IMR-90 (cell line): ENCODE data around the gene CACNG5. TPM values are rescaled to one million over a fixed set of nuclear protein-coding genes. Genes with fewer than 3 reads are reported as not detected.
A peak's percentile ranks its signal among the peaks of the same experiment; 100 is the strongest.

Experiments used
- ATAC-seq: fragments of 200-7000 bp; cut with Tn5 transposase; 2 replicates; pipeline ENCODE4 v1.9.1; 2020; ENCODE audit warnings: low read depth, mild to moderate bottlenecking, moderate library complexity
- BruUV-seq: library from RNA; stranded (reverse); fragments of 400-500 nt; replicated peaks from 2 replicates; lab custom pipeline; 2021; lab: Mats Ljungman, UMichigan
- CTCF ChIA-PET: fragments of 300-600 bp; formaldehyde crosslinking; extraction: SDS; loops from one replicate; lab custom pipeline; 2021; ENCODE audit warnings: antibody characterized with exemption; lab: Yijun Ruan, JAX
- POLR2A ChIA-PET: fragments of 300-600 bp; sonication (Branson Sonifier 250); formaldehyde crosslinking; loops from one replicate; lab custom pipeline; 2022; ENCODE audit warnings: antibody characterized with exemption; ENCODE audit not compliant: unreplicated experiment; lab: Charles Lee
- DNase-seq: peaks from one replicate; pipeline ENCODE4 v3.0.0; 2013
- H2AFZ ChIP-seq: replicated peaks from 2 replicates; pipeline ENCODE3; 2013; ENCODE audit warnings: low read length, mild to moderate bottlenecking; ENCODE audit not compliant: poor library complexity
- H2AK5ac ChIP-seq: 2 replicates; pipeline ENCODE4 v1.6.1; 2013; ENCODE audit warnings: low read depth, low read length, inconsistent platforms
- H2AK9ac ChIP-seq: replicated peaks from 2 replicates; pipeline ENCODE3; 2013; ENCODE audit warnings: mild to moderate bottlenecking, low read depth, low read length, moderate library complexity; ENCODE audit not compliant: poor library complexity
- H2BK120ac ChIP-seq: 2 replicates; pipeline ENCODE4 v1.6.1; 2013; ENCODE audit warnings: low read depth, low read length, inconsistent platforms
- H2BK15ac ChIP-seq: 3 replicates; pipeline ENCODE4 v1.6.1; 2013; ENCODE audit warnings: low read depth, low read length, inconsistent platforms
- H2BK20ac ChIP-seq: 2 replicates; pipeline ENCODE4 v1.6.1; 2013; ENCODE audit warnings: low read depth, mild to moderate bottlenecking, inconsistent platforms, low read length, moderate library complexity
- H2BK5ac ChIP-seq: 2 replicates; pipeline ENCODE4 v1.6.1; 2013; ENCODE audit warnings: mild to moderate bottlenecking, low read depth, low read length, inconsistent platforms; ENCODE audit not compliant: poor library complexity, severe bottlenecking
- H3K14ac ChIP-seq: replicated peaks from 2 replicates; pipeline ENCODE4 v1.6.1; 2013; ENCODE audit warnings: low read depth, low read length, inconsistent platforms
- H3K18ac ChIP-seq: 2 replicates; pipeline ENCODE4 v1.6.1; 2013; ENCODE audit warnings: low read depth, low read length, control low read depth
- H3K23ac ChIP-seq: 2 replicates; pipeline ENCODE4 v1.6.1; 2013; ENCODE audit warnings: low read depth, low read length, inconsistent platforms
- H3K27ac ChIP-seq: 2 replicates; pipeline ENCODE4 v1.5.1; 2013; ENCODE audit warnings: mild to moderate bottlenecking, control low read depth, low read length; ENCODE audit not compliant: insufficient read depth
- H3K27me3 ChIP-seq: 2 replicates; pipeline ENCODE4 v1.6.1; 2013; ENCODE audit warnings: low read length; ENCODE audit not compliant: control insufficient read depth, insufficient read depth
- H3K36me3 ChIP-seq: 2 replicates; pipeline ENCODE4 v1.6.1; 2013; ENCODE audit warnings: low read length, mixed read lengths; ENCODE audit not compliant: control insufficient read depth, insufficient read depth
- H3K4ac ChIP-seq: 2 replicates; pipeline ENCODE4 v1.6.1; 2013; ENCODE audit warnings: low read depth, low read length, inconsistent platforms
- H3K4me1 ChIP-seq: 2 replicates; pipeline ENCODE4 v1.6.1; 2013; ENCODE audit warnings: low read length, mixed read lengths; ENCODE audit not compliant: control insufficient read depth, insufficient read depth
- H3K4me2 ChIP-seq: 2 replicates; pipeline ENCODE4 v1.6.1; 2013; ENCODE audit warnings: low read depth, mild to moderate bottlenecking, control low read depth, low read length, moderate library complexity
- H3K4me3 ChIP-seq: 2 replicates; pipeline ENCODE4 v1.5.1; 2013; ENCODE audit warnings: low read depth, mild to moderate bottlenecking, control low read depth, low read length, moderate library complexity; ENCODE audit not compliant: insufficient read depth
- H3K56ac ChIP-seq: 2 replicates; pipeline ENCODE4 v1.6.1; 2013; ENCODE audit warnings: low read length, inconsistent platforms; ENCODE audit not compliant: insufficient read depth; ENCODE audit errors: extremely low read depth
- H3K79me1 ChIP-seq, 2 experiments: 2 replicates each; pipeline ENCODE4 v1.6.1; 2013; ENCODE audit warnings: low read length in 2 of 2, inconsistent platforms in 1 of 2, low read depth in 1 of 2
- H3K9ac ChIP-seq: 2 replicates; pipeline ENCODE4 v1.6.1; 2013; ENCODE audit warnings: low read depth, low read length, control low read depth
- H3K9me1 ChIP-seq: 2 replicates; pipeline ENCODE4 v1.6.1; 2013; ENCODE audit warnings: low read length, inconsistent platforms; ENCODE audit not compliant: insufficient read depth
- H3K9me3 ChIP-seq: 2 replicates; pipeline ENCODE4 v1.6.1; 2013; ENCODE audit warnings: low read length; ENCODE audit not compliant: control insufficient read depth, insufficient read depth
- H4K20me1 ChIP-seq: 2 replicates; pipeline ENCODE4 v1.6.1; 2013; ENCODE audit warnings: low read length, inconsistent platforms; ENCODE audit not compliant: insufficient read depth
- H4K5ac ChIP-seq: 2 replicates; pipeline ENCODE4 v1.6.1; 2013; ENCODE audit warnings: mild to moderate bottlenecking, low read depth, low read length, control low read depth
- H4K8ac ChIP-seq, 2 experiments: 2 replicates each; pipeline ENCODE4 v1.6.1; 2013; ENCODE audit warnings: low read depth in 2 of 2, low read length in 2 of 2, control low read depth in 1 of 2, inconsistent platforms in 1 of 2
- H4K91ac ChIP-seq: 2 replicates; pipeline ENCODE4 v1.6.1; 2013; ENCODE audit warnings: low read depth, low read length, inconsistent platforms; ENCODE audit not compliant: insufficient read depth
- ELK1 ChIP-seq: fragments of 150-350 bp; IDR thresholded peaks from 2 replicates; pipeline ENCODE4 v1.6.1; 2016; ENCODE audit warnings: low read depth, mild to moderate bottlenecking, low read length, moderate library complexity, borderline replicate concordance
- MXI1 ChIP-seq: IDR thresholded peaks from 2 replicates; pipeline ENCODE4 v1.6.1; 2012; ENCODE audit warnings: low read depth, mild to moderate bottlenecking, low read length, moderate library complexity, borderline replicate concordance
- POLR2A ChIP-seq: IDR thresholded peaks from 2 replicates; pipeline ENCODE4 v1.6.1; 2012; ENCODE audit warnings: mild to moderate bottlenecking, low read depth, low read length
- RCOR1 ChIP-seq: IDR thresholded peaks from 2 replicates; pipeline ENCODE4 v1.6.1; 2012; ENCODE audit warnings: mild to moderate bottlenecking, low read length, improper control_type of control experiment; ENCODE audit not compliant: insufficient replicate concordance
- WGBS, 2 experiments: methylation state at CpG; one replicate each; pipeline versions ENCODE4 v1.1.5 to v1.1.7; 2013; ENCODE audit warnings: missing lambda C conversion rate in 2 of 2; ENCODE audit not compliant: insufficient read length in 1 of 2; ENCODE audit errors: extremely low coverage in 2 of 2; 5-methylcytosine and 5-hydroxymethylcytosine counted together
- dilution Hi-C: fragments of 300-500 bp; cut with HindIII; formaldehyde crosslinking; loops from one replicate; pipeline ENCODE4 v1.14.3; 2018; ENCODE audit warnings: low sequenced_read_pairs; ENCODE audit not compliant: unreplicated experiment
- in situ Hi-C: fragments of 300-500 bp; cut with MboI; formaldehyde crosslinking; loops from 3 replicates; pipeline ENCODE4 v1.14.3; 2019; ENCODE audit warnings: low sequenced_read_pairs, inconsistent platforms, mixed read lengths
- intact Hi-C: fragments of 100-400 bp; cut with micrococcal nuclease; formaldehyde crosslinking; loops from 2 replicates; pipeline ENCODE4 v1.10.0; 2022
- polyA plus RNA-seq, 3 experiments: library from polyadenylated mRNA; depleted of rRNA; stranded (reverse); fragments of >200 nt; gene quantifications; 2 replicates each; pipeline ENCODE4 v1.2.3, GENCODE V29; 2012; ENCODE audit warnings: low replicate concordance in 1 of 3
- total RNA-seq: library from RNA; depleted of rRNA; stranded (reverse); fragments of >200 nt; gene quantifications from 2 replicates; pipeline ENCODE4 v1.2.3, GENCODE V29; 2012

The CACNG5 gene
- total and polyA plus RNA-seq, 2 of the 4 experiments (the other 2 are of a cell fraction): not detected

DNA sequence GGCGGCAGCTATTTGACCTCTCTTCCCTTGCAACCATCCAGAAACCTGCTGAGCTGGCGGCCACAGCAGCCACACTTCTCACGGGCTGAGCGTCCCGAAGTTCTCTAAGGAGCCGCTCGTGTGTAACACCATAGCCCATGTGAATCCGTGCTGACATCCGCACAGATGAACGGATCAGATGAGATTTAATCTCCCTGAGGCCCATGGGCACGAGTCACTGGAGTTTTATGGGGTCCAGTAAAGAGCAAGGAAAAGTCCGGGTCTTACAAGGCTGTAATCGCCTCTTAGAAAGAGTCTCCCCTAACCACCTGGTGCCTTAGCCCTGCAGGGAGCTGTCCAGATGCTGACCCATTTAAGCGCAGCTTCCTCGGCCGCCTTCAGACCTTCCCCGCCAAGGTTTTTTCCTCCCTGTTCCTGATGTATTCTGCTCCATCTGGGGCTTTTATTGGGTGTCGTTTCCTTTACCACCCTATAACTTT lies 5.5 kb upstream of the CACNG5 start:
- 6% methylated on average over 10 of the region's 18 CpGs; no CpG with 5 or more reads in 1 of the 2 experiments for WGBS, 2 experiments
- no peak overlapping the region for H3K4me2 ChIP-seq
- H3K9me1 ChIP-seq: no peaks in the 10 kb centered on the region
- H4K20me1 ChIP-seq: no peaks in the 10 kb centered on the region
- H2BK15ac ChIP-seq: no peak overlapping the region
- no peaks in the 10 kb centered on the region for H3K79me1 ChIP-seq
- ChIA-PET CTCF (no interaction called here), POLR2A (no interaction called here)
- peaks cover 18% of the 10 kb centered on the region for H3K27me3 ChIP-seq
- no peak overlapping the region for H3K4ac ChIP-seq
- no peak overlapping the region for H4K91ac ChIP-seq
- no peaks in the 10 kb centered on the region for H3K36me3 ChIP-seq
- no TSS peak for BruUV-seq
- DNase-seq (peak; percentile 73), ATAC-seq (peak; percentile 100)
- H3K4me1 ChIP-seq: no peaks in the 10 kb centered on the region
- no peak overlapping the region for H2AFZ ChIP-seq
- H3K14ac ChIP-seq: no peak overlapping the region
- H2BK5ac ChIP-seq: no peak overlapping the region
- in situ Hi-C loops (no loop called here), intact Hi-C loops (no loop called here), dilution Hi-C loops (no loop called here)
- no peak overlapping the region for H2AK5ac ChIP-seq
- no peaks in the 10 kb centered on the region for H3K9me3 ChIP-seq
- no peak overlapping the region for H4K5ac ChIP-seq
- H3K9ac ChIP-seq: no peak overlapping the region
- no peak overlapping the region for H2AK9ac ChIP-seq
- no peak overlapping the region for H3K23ac ChIP-seq
- no peak overlapping the region for H3K4me3 ChIP-seq
- H3K27ac ChIP-seq: no peak overlapping the region
- no peak overlapping the region for H2BK120ac ChIP-seq
- no peak for TF ChIP-seq POLR2A
- peak; percentile 62 for TF ChIP-seq MXI1
- no peak for TF ChIP-seq ELK1
- peak; percentile 36 for TF ChIP-seq RCOR1
- no peak overlapping the region for H4K8ac ChIP-seq
- H3K56ac ChIP-seq: no peak overlapping the region
- H3K18ac ChIP-seq: no peak overlapping the region
- H2BK20ac ChIP-seq: no peak overlapping the region
